Uterus (tissue), 2 donors: ENCODE results near the gene THRAP3.

ENCODE experiments used
- POLR2A ChIP-seq, 2 donors: fragments of 450-650 bp; IDR thresholded peaks; one replicate each; pipeline ENCODE4 v1.6.1; 2016; ENCODE audit warnings: antibody characterized with exemption in 2 of 2, mild to moderate bottlenecking in 1 of 2, moderate library complexity in 1 of 2
- TF ChIP-seq, protein P1 (sequence below), 4 experiments: fragments of 200-600 bp in 2 of 4; fragments of 450-650 bp in 2 of 4; sonication (generic) in 2 of 4; IDR thresholded peaks; one replicate each; pipeline ENCODE4 v1.5.1; 2016 to 2019; ENCODE audit warnings: antibody characterized with exemption in 4 of 4, mild to moderate bottlenecking in 2 of 4, moderate library complexity in 1 of 4

DNA sequence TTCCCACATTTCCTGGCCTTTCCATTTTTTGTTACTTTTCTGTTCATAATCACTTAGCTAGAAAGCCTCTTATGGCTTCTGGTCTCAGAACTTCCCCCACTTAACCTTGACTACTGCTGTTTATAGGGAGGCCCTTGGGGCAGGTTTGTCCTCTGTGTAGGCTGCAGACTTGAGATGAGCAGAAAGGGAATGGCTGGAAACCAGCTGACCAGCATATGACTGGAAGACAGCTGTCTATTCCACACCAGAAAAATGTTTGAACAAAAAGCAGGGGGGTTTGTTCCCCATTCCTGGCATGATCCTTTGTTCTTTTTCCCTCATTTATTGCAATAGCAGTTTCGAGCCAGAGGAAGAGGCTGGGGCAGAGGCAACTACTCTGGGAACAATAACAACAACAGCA, 77.0 kb downstream of the THRAP3 start:
- TF ChIP-seq, protein P1, sequence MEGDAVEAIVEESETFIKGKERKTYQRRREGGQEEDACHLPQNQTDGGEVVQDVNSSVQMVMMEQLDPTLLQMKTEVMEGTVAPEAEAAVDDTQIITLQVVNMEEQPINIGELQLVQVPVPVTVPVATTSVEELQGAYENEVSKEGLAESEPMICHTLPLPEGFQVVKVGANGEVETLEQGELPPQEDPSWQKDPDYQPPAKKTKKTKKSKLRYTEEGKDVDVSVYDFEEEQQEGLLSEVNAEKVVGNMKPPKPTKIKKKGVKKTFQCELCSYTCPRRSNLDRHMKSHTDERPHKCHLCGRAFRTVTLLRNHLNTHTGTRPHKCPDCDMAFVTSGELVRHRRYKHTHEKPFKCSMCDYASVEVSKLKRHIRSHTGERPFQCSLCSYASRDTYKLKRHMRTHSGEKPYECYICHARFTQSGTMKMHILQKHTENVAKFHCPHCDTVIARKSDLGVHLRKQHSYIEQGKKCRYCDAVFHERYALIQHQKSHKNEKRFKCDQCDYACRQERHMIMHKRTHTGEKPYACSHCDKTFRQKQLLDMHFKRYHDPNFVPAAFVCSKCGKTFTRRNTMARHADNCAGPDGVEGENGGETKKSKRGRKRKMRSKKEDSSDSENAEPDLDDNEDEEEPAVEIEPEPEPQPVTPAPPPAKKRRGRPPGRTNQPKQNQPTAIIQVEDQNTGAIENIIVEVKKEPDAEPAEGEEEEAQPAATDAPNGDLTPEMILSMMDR (IDR thresholded peaks at IDR 0.05): no peak
- no peak for TF ChIP-seq POLR2A (IDR thresholded peaks at IDR 0.05)
